ENCODE data around the gene HSPA12A.

Gene HSPA12A

DNA sequence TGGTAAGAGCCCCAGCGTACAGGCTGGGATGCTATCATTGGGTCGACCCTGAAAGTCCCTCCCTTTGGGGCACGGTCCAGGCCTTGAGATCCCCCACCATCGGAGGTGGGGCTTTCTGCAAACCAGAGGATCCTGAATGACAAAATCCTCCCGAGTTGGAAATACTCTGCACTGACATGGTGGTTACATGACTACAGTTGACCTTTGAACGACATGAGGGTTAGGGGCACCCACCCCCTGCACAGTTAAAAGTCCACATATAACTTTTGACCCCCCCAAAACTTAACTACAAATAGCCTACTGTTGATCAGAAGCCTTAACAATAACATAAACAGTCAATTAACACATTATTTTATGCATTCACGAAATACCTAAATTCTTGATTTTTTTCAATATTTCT, 13.1 kb downstream of the HSPA12A start:
- H3K36me3 ChIP-seq (ENCODE audit: insufficient read depth, low read length) = no peaks in the 10 kb centered on the region
- H3K9me3 ChIP-seq (ENCODE audit: low read depth, low read length) = no peaks in the 10 kb centered on the region
- TF ChIP-seq FOXP2 (optimal IDR thresholded peaks at IDR 0.05; ENCODE audit: control extremely low read depth, extremely low read length, insufficient read depth) (no peak), EZH2 (IDR thresholded peaks at IDR 0.05) (no peak), POLR2AphosphoS5 (IDR thresholded peaks at IDR 0.05; ENCODE audit: borderline replicate concordance, low read depth, low read length) (no peak)
- H3K27ac ChIP-seq = no peak overlapping the region
- no peak overlapping the region for H3K9ac ChIP-seq (ENCODE audit: insufficient read length)
- no peak overlapping the region for H3K4me3 ChIP-seq
- DNase-seq (ENCODE audit: low read depth, low spot score) = no peak

DNA sequence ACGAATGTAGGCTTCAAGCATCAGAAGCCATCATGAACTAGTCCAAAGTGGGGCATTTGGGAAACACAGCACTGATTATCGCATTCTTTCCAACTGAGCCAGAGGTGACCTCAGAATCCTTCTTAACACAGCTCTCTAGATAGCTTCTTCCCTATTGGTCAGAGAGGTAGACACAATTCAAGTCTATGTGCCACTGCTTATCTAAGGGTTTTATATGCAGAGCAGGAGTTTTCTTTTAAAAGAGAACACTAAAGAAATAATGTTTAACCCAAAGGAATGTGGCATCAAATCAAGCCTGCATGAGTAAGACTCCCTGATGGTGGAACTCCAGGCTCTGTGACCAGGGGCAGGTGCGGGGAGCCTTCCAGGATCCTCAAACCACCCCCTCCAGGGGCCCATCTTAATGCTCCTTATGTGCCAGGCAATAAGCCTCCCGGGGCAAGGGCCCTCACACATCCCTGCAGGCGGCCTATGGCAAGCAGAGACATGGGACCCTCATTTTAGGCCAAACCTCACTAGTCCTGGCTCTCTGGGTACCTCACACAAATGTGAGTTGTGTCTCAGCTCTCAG, 13.8 kb downstream of the HSPA12A start:
- Histone ChIP-seq H3K36me3 (ENCODE audit: insufficient read depth, low read length) (no peaks in the 10 kb centered on the region), H3K4me3 (no peak overlapping the region), H3K9ac (ENCODE audit: insufficient read length) (no peak overlapping the region), H3K27ac (no peak overlapping the region), H3K9me3 (ENCODE audit: low read depth, low read length) (no peaks in the 10 kb centered on the region)
- no peak for DNase-seq (ENCODE audit: low read depth, low spot score)
- TF ChIP-seq EZH2 (IDR thresholded peaks at IDR 0.05) (no peak), FOXP2 (optimal IDR thresholded peaks at IDR 0.05; ENCODE audit: control extremely low read depth, extremely low read length, insufficient read depth) (no peak), POLR2AphosphoS5 (IDR thresholded peaks at IDR 0.05; ENCODE audit: borderline replicate concordance, low read depth, low read length) (no peak)

- DNase-seq (ENCODE audit: low read depth, low spot score) = no peak
- Histone ChIP-seq H3K4me3 (no peak overlapping the region), H3K36me3 (ENCODE audit: insufficient read depth, low read length) (no peaks in the 10 kb centered on the region), H3K27ac (no peak overlapping the region), H3K9ac (ENCODE audit: insufficient read length) (no peak overlapping the region), H3K9me3 (ENCODE audit: low read depth, low read length) (no peaks in the 10 kb centered on the region)
- TF ChIP-seq FOXP2 (optimal IDR thresholded peaks at IDR 0.05; ENCODE audit: control extremely low read depth, extremely low read length, insufficient read depth) (no peak), POLR2AphosphoS5 (IDR thresholded peaks at IDR 0.05; ENCODE audit: borderline replicate concordance, low read depth, low read length) (no peak), EZH2 (IDR thresholded peaks at IDR 0.05) (no peak)
Observed at GRCh38 chr10:116723428-116724281, 18.7 kb downstream of the HSPA12A start.

DNA sequence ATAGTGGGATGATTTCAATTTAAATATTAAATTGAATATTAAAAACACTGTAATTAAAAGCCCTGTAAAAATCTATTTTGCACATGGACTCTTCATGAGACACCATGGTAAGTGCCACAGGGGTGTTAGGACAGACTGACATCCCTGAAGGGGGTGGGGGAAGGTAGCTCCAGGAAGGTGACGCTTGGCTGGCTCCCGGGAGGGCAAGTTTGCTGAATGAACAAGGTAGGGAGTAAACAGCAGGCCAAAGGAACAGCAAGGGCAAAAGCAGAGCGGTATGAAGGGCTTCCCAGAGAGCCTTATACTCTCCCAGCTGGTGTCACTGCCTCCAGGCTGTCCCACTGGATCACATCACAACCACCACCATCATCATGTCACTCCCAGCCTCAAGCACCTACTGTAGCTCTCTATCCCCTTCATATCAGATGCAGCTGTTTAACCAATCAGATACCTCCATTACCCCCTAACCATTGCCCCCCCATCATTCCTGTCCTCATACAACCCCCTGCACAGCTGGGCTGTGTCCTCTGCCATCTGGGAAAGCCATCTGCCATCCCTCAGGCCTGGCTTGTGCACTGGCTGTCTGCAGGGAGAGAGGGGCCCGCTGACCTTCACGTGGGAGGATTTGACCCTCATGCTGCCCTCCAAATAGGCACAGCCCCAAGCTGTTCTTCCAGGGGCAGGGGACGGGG, 19.5 kb downstream of the HSPA12A start:
- TF ChIP-seq FOXP2 (optimal IDR thresholded peaks at IDR 0.05; ENCODE audit: control extremely low read depth, extremely low read length, insufficient read depth) = no peak
- no peak for TF ChIP-seq POLR2AphosphoS5 (IDR thresholded peaks at IDR 0.05; ENCODE audit: borderline replicate concordance, low read depth, low read length)
- no peak for TF ChIP-seq EZH2 (IDR thresholded peaks at IDR 0.05)
- DNase-seq (ENCODE audit: low read depth, low spot score) = no peak
- no peaks in the 10 kb centered on the region for H3K9me3 ChIP-seq (ENCODE audit: low read depth, low read length)
- H3K27ac ChIP-seq = no peak overlapping the region
- H3K36me3 ChIP-seq (ENCODE audit: insufficient read depth, low read length) = no peaks in the 10 kb centered on the region
- H3K9ac ChIP-seq (ENCODE audit: insufficient read length) = no peak overlapping the region
- no peak overlapping the region for H3K4me3 ChIP-seq

DNA sequence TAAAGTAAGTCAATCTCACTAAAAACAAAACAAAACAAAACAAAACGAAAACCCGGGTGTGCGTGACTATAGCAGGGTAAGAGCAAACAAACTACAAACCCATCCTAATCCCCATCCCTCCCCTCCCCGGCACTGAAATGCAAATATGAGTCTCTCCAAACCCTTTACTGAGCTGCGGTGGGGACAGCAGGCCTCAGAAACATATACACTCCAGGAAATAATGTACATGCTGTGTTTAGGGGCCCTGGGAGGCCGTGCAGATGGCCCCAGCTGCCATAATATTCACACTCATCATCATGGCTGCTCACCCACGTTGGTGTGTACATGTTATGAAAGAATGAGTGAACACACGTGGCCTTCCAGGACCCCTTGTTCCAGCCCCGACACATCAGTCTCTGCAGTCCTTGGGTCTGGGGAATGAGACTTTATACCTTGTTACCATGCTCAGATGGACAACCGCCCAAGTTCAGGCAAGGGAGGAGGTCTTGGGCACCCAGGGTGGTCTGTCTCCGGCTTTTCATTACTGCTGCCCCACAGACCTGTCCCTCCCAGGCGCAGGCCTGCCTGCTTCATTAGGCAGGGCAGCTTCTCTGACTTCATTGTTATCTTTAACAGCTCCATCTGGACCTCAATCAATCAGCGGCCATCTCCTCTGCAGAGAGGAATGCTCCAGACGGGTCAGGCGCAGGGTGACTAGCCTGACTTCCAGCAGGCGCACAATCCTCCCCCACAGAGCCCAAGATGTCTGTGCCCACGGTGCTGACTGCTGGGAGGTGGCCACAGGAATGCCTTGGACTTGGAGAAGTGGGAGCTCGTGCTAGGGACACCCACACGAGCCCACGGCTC, 20.6 kb downstream of the HSPA12A start:
- no peaks in the 10 kb centered on the region for H3K36me3 ChIP-seq (ENCODE audit: insufficient read depth, low read length)
- no peak overlapping the region for H3K4me3 ChIP-seq
- DNase-seq (ENCODE audit: low read depth, low spot score) = no peak
- TF ChIP-seq POLR2AphosphoS5 (IDR thresholded peaks at IDR 0.05; ENCODE audit: borderline replicate concordance, low read depth, low read length) = no peak
- TF ChIP-seq EZH2 (IDR thresholded peaks at IDR 0.05) = no peak
- no peak for TF ChIP-seq FOXP2 (optimal IDR thresholded peaks at IDR 0.05; ENCODE audit: control extremely low read depth, extremely low read length, insufficient read depth)
- H3K9me3 ChIP-seq (ENCODE audit: low read depth, low read length) = no peaks in the 10 kb centered on the region
- H3K9ac ChIP-seq (ENCODE audit: insufficient read length) = no peak overlapping the region
- H3K27ac ChIP-seq = no peak overlapping the region

DNA sequence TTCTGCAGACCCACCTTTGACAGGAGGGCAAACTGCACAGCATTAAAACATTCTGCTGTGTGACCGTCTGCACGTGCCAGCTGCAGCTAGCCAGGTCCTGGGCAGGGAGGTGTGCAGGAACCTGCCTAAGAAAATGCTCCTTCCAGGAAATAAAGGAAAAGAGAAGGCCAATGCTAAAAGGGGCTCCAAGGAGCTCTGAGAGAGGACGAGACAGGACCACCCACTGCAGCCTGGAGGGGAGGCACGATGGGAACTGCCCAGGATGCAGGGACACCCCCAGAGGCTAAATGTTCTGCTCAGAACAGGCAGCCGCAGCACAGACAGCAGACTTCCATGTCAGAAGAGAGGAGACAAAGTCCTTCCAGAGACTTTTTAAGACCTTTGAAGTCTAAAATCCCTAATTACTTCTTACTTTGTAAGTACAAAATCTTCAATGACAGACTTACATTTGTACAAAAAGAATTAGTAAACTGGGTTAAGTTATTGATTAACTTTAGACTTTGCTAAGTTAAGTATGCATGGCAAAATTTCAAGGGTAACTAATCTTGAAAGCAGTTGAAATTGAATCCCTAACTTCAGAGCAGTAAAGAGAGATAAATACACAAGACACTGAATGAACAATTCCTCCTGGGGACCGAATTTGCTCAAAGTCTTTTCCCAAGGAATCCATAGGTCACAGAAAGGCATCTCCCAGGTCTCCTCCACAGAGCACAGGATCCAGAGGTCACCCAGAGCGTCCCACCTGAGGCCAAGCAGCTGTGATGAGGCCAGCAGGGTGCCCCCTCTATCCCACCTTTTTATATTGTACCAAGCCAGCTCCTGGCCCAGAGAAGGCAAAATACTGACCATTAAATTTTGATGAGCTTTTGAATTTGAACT, 21.5 kb downstream of the HSPA12A start:
- H3K27ac ChIP-seq = no peak overlapping the region

DNA sequence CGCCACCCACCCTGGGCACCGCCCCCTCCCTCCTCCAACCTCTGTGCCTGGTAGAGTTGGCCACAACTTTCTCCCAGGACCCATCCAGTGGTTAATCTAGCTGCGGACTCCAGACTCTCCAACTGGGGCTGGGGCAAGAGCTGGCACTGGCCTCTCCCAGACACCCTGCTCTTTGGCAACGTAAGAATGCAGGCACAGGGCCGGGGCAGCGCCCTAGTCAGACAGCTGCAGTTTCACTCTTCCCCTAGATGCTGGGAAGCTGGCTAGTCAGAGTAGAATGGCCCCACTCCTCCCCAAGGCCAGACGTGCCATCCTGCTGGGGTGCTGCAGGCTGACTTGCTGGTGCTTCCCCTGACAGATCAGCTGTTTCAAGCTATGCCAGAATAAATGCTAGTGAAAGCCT, 22.1 kb downstream of the HSPA12A start:
- H3K36me3 ChIP-seq (ENCODE audit: insufficient read depth, low read length) = no peaks in the 10 kb centered on the region
- DNase-seq (ENCODE audit: low read depth, low spot score) = no peak
- H3K4me3 ChIP-seq = no peak overlapping the region
- H3K9me3 ChIP-seq (ENCODE audit: low read depth, low read length) = no peaks in the 10 kb centered on the region
- no peak overlapping the region for H3K9ac ChIP-seq (ENCODE audit: insufficient read length)
- TF ChIP-seq EZH2 (IDR thresholded peaks at IDR 0.05) (no peak), POLR2AphosphoS5 (IDR thresholded peaks at IDR 0.05; ENCODE audit: borderline replicate concordance, low read depth, low read length) (no peak), FOXP2 (optimal IDR thresholded peaks at IDR 0.05; ENCODE audit: control extremely low read depth, extremely low read length, insufficient read depth) (no peak)
- no peak overlapping the region for H3K27ac ChIP-seq

More for the DNA sequence above, 21.5 kb downstream of the HSPA12A start:
- Histone ChIP-seq H3K36me3 (ENCODE audit: insufficient read depth, low read length) (no peaks in the 10 kb centered on the region), H3K4me3 (no peak overlapping the region), H3K9ac (ENCODE audit: insufficient read length) (no peak overlapping the region), H3K9me3 (ENCODE audit: low read depth, low read length) (no peaks in the 10 kb centered on the region)
- TF ChIP-seq EZH2 (IDR thresholded peaks at IDR 0.05) = no peak
- no peak for TF ChIP-seq FOXP2 (optimal IDR thresholded peaks at IDR 0.05; ENCODE audit: control extremely low read depth, extremely low read length, insufficient read depth)
- TF ChIP-seq POLR2AphosphoS5 (IDR thresholded peaks at IDR 0.05; ENCODE audit: borderline replicate concordance, low read depth, low read length) = no peak
- no peak for DNase-seq (ENCODE audit: low read depth, low spot score)
